Liver (tissue), 9 donors: ENCODE data around the gene CENPU. TPM values are rescaled to one million over a fixed set of nuclear protein-coding genes. Genes with fewer than 3 reads are reported as not detected.

Source experiments
- DNase-seq: peaks from one replicate; pipeline ENCODE4 v3.0.0-alpha.2; 2017; ENCODE audit warnings: low spot score
- H3K27ac ChIP-seq, 2 donors: one replicate each; pipeline ENCODE4 v1.7.0; 2013; ENCODE audit warnings: inconsistent platforms in 2 of 2, low read length in 2 of 2, control low read depth in 1 of 2, low read depth in 1 of 2, mild to moderate bottlenecking in 1 of 2
- H3K27me3 ChIP-seq, 4 donors: one replicate each; pipeline versions ENCODE4 v1.6.1 to v1.7.0; 2013; ENCODE audit warnings: low read length in 3 of 4, inconsistent platforms in 1 of 4, mild to moderate bottlenecking in 1 of 4, moderate library complexity in 1 of 4; ENCODE audit not compliant: control insufficient read depth in 4 of 4, insufficient read depth in 4 of 4
- H3K36me3 ChIP-seq, 4 donors: one replicate each; pipeline versions ENCODE4 v1.6.1 to v1.7.0; 2013; ENCODE audit warnings: low read length in 3 of 4, mild to moderate bottlenecking in 3 of 4, low read depth in 1 of 4, moderate library complexity in 1 of 4; ENCODE audit not compliant: control insufficient read depth in 4 of 4, insufficient read depth in 3 of 4
- H3K4me1 ChIP-seq, 4 donors: one replicate each; pipeline versions ENCODE4 v1.6.1 to v1.7.0; 2013; ENCODE audit warnings: low read length in 3 of 4, mild to moderate bottlenecking in 3 of 4, moderate library complexity in 1 of 4; ENCODE audit not compliant: control insufficient read depth in 4 of 4, insufficient read depth in 4 of 4
- H3K4me3 ChIP-seq, 3 donors: one replicate each; pipeline versions ENCODE4 v1.6.1 to v1.7.0; 2013; ENCODE audit warnings: low read length in 3 of 3, control low read depth in 1 of 3, low read depth in 1 of 3, mild to moderate bottlenecking in 1 of 3
- H3K9ac ChIP-seq, 2 donors: one replicate each; pipeline ENCODE4 v1.7.0; 2013; ENCODE audit warnings: low read length in 2 of 2, mild to moderate bottlenecking in 2 of 2, moderate library complexity in 2 of 2, control low read depth in 1 of 2, low read depth in 1 of 2
- H3K9me3 ChIP-seq, 4 donors: one replicate each; pipeline versions ENCODE4 v1.6.1 to v1.7.0; 2013; ENCODE audit warnings: low read length in 3 of 4; ENCODE audit not compliant: control insufficient read depth in 4 of 4
- CTCF ChIP-seq: fragments of 150-350 bp; IDR thresholded peaks from 2 replicates; pipeline ENCODE4 v1.5.1; 2017; ENCODE audit warnings: improper control_type of control experiment, low read depth, low read length; ENCODE audit not compliant: missing input control
- EGR1 ChIP-seq, 2 donors: IDR thresholded peaks; 2 replicates each; pipeline ENCODE4 v1.6.1; 2016 to 2018; ENCODE audit warnings: antibody characterized with exemption in 2 of 2, low read depth in 2 of 2
- FOXA1 ChIP-seq: IDR thresholded peaks from 2 replicates; pipeline ENCODE4 v1.6.1; 2016; ENCODE audit warnings: antibody characterized with exemption
- GABPA ChIP-seq, 2 donors: IDR thresholded peaks in 1 of 2; conservative IDR thresholded peaks in 1 of 2; 2 replicates each; pipeline ENCODE4 v1.6.1; 2016; ENCODE audit warnings: antibody characterized with exemption in 2 of 2, mild to moderate bottlenecking in 1 of 2, moderate library complexity in 1 of 2
- JUND ChIP-seq, 2 donors: IDR thresholded peaks; 2 replicates each; pipeline ENCODE4 v1.6.1; 2016; ENCODE audit warnings: antibody characterized with exemption in 2 of 2
- MAX ChIP-seq: IDR thresholded peaks from 2 replicates; pipeline ENCODE4 v1.6.1; 2016; ENCODE audit warnings: antibody characterized with exemption
- NR2F2 ChIP-seq: IDR thresholded peaks from 2 replicates; pipeline ENCODE4 v1.6.1; 2016; ENCODE audit warnings: antibody characterized with exemption
- RAD21 ChIP-seq, 2 donors: IDR thresholded peaks; 2 replicates each; pipeline ENCODE4 v1.6.1; 2016; ENCODE audit warnings: antibody characterized with exemption in 2 of 2, mild to moderate bottlenecking in 2 of 2
- RXRA ChIP-seq, 2 donors: IDR thresholded peaks; 2 replicates each; pipeline ENCODE4 v1.6.1; 2017 to 2018; ENCODE audit warnings: antibody characterized with exemption in 2 of 2, mild to moderate bottlenecking in 1 of 2
- SP1 ChIP-seq: IDR thresholded peaks from 2 replicates; pipeline ENCODE4 v1.6.1; 2018; ENCODE audit warnings: antibody characterized with exemption, mild to moderate bottlenecking
- TAF1 ChIP-seq: conservative IDR thresholded peaks from 2 replicates; pipeline ENCODE4 v1.6.1; 2016; ENCODE audit warnings: antibody characterized with exemption, mild to moderate bottlenecking
- YY1 ChIP-seq: IDR thresholded peaks from 2 replicates; pipeline ENCODE4 v1.6.1; 2016; ENCODE audit warnings: antibody characterized with exemption, mild to moderate bottlenecking
- ZBTB33 ChIP-seq: IDR thresholded peaks from 2 replicates; pipeline ENCODE4 v1.6.1; 2016; ENCODE audit warnings: antibody characterized with exemption
- WGBS: extraction: QIAGEN DNeasy Blood & Tissue Kit; methylation state at CpG from one replicate; pipeline ENCODE4 v1.1.7; 2013; 5-methylcytosine and 5-hydroxymethylcytosine counted together
- polyA plus RNA-seq, 2 donors: library from polyadenylated mRNA; stranded (reverse) in 1 of 2; unstranded in 1 of 2; fragments of 200-250 nt in 1 of 2; fragments of >200 nt in 1 of 2; fragmentation: Nextera tagmentation in 1 of 2; extraction: Ambion mirVana in 1 of 2; gene quantifications; one replicate each; pipeline versions ENCODE4 v1.2.1 to v1.2.3, GENCODE V29; 2013 to 2015
- total RNA-seq, 2 donors: library from RNA; depleted of rRNA; stranded (reverse); fragments of >200 nt; gene quantifications; one replicate each; pipeline ENCODE4 v1.2.3, GENCODE V29; 2014
- donor health status: healthy.
- donor health status: healthy.
- donor health status: healthy.
- donor health status: healthy.
- donor health status: healthy.

Gene CENPU
- total and polyA plus RNA-seq, 4 donors, result 1.2 to 22.0 (median 1.8) TPM

GRCh38 chr4:184757810-184758209 is 23.9 kb upstream of the CENPU start:
- TF ChIP-seq FOXA1 (no peak), SP1 (no peak), YY1 (no peak), RAD21 (IDR thresholded peaks at IDR 0.05) (no peak)
- 41% methylated on average over 2 of the region's 2 CpGs for WGBS
- Histone ChIP-seq H3K9ac (no peak overlapping the region), H3K4me3 (no peak overlapping the region), H3K4me1 (no peaks in the 10 kb centered on the region), H3K27ac (no peak overlapping the region), H3K9me3 (no peaks in the 10 kb centered on the region), H3K36me3 (peaks cover 17 to 80% (median 70%) of the 10 kb centered on the region in 4 donors), H3K27me3 (no peaks in the 10 kb centered on the region)
- DNase-seq, result no peak

GRCh38 chr4:184756399-184756798 is 22.5 kb upstream of the CENPU start:
- H3K4me3 ChIP-seq, result no peak overlapping the region
- peaks cover 17 to 68% (median 57%) of the 10 kb centered on the region in 4 donors for H3K36me3 ChIP-seq
- TF ChIP-seq CTCF, result no peak
- no peak for TF ChIP-seq GABPA (IDR thresholded peaks at IDR 0.05 in 1 of 2, conservative IDR thresholded peaks at IDR 0.05 in 1 of 2)
- peak; percentile 26 for TF ChIP-seq NR2F2
- no peak for TF ChIP-seq ZBTB33
- TF ChIP-seq JUND (IDR thresholded peaks at IDR 0.05), result no peak
- TF ChIP-seq FOXA1, result no peak
- TF ChIP-seq RAD21 (IDR thresholded peaks at IDR 0.05), result peak in 1 of 2 donors; percentile 31
- no peak for TF ChIP-seq MAX
- no peak for TF ChIP-seq YY1
- H3K9ac ChIP-seq, result no peak overlapping the region
- no peak overlapping the region for H3K27ac ChIP-seq
- H3K4me1 ChIP-seq, result no peaks in the 10 kb centered on the region
- no peaks in the 10 kb centered on the region for H3K27me3 ChIP-seq
- no peaks in the 10 kb centered on the region for H3K9me3 ChIP-seq
- no peak for DNase-seq
- WGBS, result 80% methylated on average over 6 of the region's 6 CpGs

GRCh38 chr4:184755278-184755677 is 21.4 kb upstream of the CENPU start:
- no peak for DNase-seq
- H3K27ac ChIP-seq, result no peak overlapping the region
- H3K4me3 ChIP-seq, result no peak overlapping the region
- no peak overlapping the region for H3K9ac ChIP-seq
- peaks cover 12 to 57% (median 47%) of the 10 kb centered on the region in 4 donors for H3K36me3 ChIP-seq
- 93% methylated on average over 6 of the region's 6 CpGs for WGBS
- TF ChIP-seq EGR1 (IDR thresholded peaks at IDR 0.05; ENCODE audit: low read depth in 2 of 2) (no peak), FOXA1 (no peak), CTCF (no peak), RXRA (IDR thresholded peaks at IDR 0.05) (no peak), GABPA (IDR thresholded peaks at IDR 0.05 in 1 of 2, conservative IDR thresholded peaks at IDR 0.05 in 1 of 2) (no peak), YY1 (no peak), MAX (no peak), TAF1 (no peak)
- no peaks in the 10 kb centered on the region for H3K27me3 ChIP-seq
- H3K9me3 ChIP-seq, result no peaks in the 10 kb centered on the region
- H3K4me1 ChIP-seq, result peaks cover 0 to 3% (median under 1%) of the 10 kb centered on the region in 4 donors
